ENCODE measurements around the gene ARHGEF28. TPM values are rescaled to one million over a fixed set of nuclear protein-coding genes. Genes with fewer than 3 reads are reported as not detected.

The ARHGEF28 gene
- total and polyA plus RNA-seq, 2 experiments from 2014 or later, result 3.5 to 11.2 TPM

GRCh38 chr5:73940026-73940425, 314.0 kb downstream of the ARHGEF28 start:
- no peaks in the 10 kb centered on the region for H3K9me3 ChIP-seq (ENCODE audit: low read depth)
- no peaks in the 10 kb centered on the region for H3K9me2 ChIP-seq (replicated peaks; ENCODE audit: insufficient read depth)
- H3K36me3 ChIP-seq (replicated peaks; ENCODE audit: insufficient read depth, low read depth), result no peaks in the 10 kb centered on the region
- no peak overlapping the region for H3K4me3 ChIP-seq
- DNase-seq (ENCODE audit: low spot score), result no peak
- no peaks in the 10 kb centered on the region for H3K79me2 ChIP-seq
- no peaks in the 10 kb centered on the region for H3K27me3 ChIP-seq
- H2AFZ ChIP-seq, result no peak overlapping the region
- H3K4me1 ChIP-seq (ENCODE audit: insufficient read depth), result no peaks in the 10 kb centered on the region
- TF ChIP-seq CTCF (IDR thresholded peaks at IDR 0.05; ENCODE audit: poor library complexity), result no peak
- TF ChIP-seq EZH2phosphoT487 (IDR thresholded peaks at IDR 0.05; ENCODE audit: low read depth, severe bottlenecking, unreplicated experiment), result no peak
- no peak for TF ChIP-seq EZH2 (IDR thresholded peaks at IDR 0.05; ENCODE audit: borderline replicate concordance)
- no peak overlapping the region for H3K27ac ChIP-seq
- no peaks in the 10 kb centered on the region for H4K20me1 ChIP-seq (ENCODE audit: insufficient read depth, poor library complexity, severe bottlenecking)
- H3K4me2 ChIP-seq, result no peak overlapping the region

GRCh38 chr5:73940801-73941200, 314.8 kb downstream of the ARHGEF28 start:
- no peak for TF ChIP-seq EZH2phosphoT487 (IDR thresholded peaks at IDR 0.05; ENCODE audit: low read depth, severe bottlenecking, unreplicated experiment)
- no peak for TF ChIP-seq CTCF (IDR thresholded peaks at IDR 0.05; ENCODE audit: poor library complexity)
- H3K36me3 ChIP-seq (replicated peaks; ENCODE audit: insufficient read depth, low read depth), result no peaks in the 10 kb centered on the region
- no peak for DNase-seq (ENCODE audit: low spot score)

GRCh38 chr5:73942783-73943182, 316.8 kb downstream of the ARHGEF28 start:
- Histone ChIP-seq H3K9me3 (ENCODE audit: low read depth) (no peaks in the 10 kb centered on the region), H3K79me2 (no peaks in the 10 kb centered on the region), H3K9me2 (replicated peaks; ENCODE audit: insufficient read depth) (no peaks in the 10 kb centered on the region), H3K27me3 (no peaks in the 10 kb centered on the region), H3K4me2 (no peak overlapping the region), H4K20me1 (ENCODE audit: insufficient read depth, poor library complexity, severe bottlenecking) (no peaks in the 10 kb centered on the region), H3K4me1 (ENCODE audit: insufficient read depth) (no peaks in the 10 kb centered on the region), H3K36me3 (replicated peaks; ENCODE audit: insufficient read depth, low read depth) (no peaks in the 10 kb centered on the region), H3K27ac (no peak overlapping the region), H2AFZ (no peak overlapping the region), H3K4me3 (no peak overlapping the region)
- 100% methylated on average over 1 of the region's 1 CpG for WGBS (ENCODE audit: low lambda C conversion rate, missing lambda C conversion rate)
- no peak for DNase-seq (ENCODE audit: low spot score)
- TF ChIP-seq CTCF (IDR thresholded peaks at IDR 0.05; ENCODE audit: poor library complexity), result no peak
- TF ChIP-seq EZH2 (IDR thresholded peaks at IDR 0.05; ENCODE audit: borderline replicate concordance), result no peak
- TF ChIP-seq EZH2phosphoT487 (IDR thresholded peaks at IDR 0.05; ENCODE audit: low read depth, severe bottlenecking, unreplicated experiment), result no peak

More at GRCh38 chr5:73940801-73941200, 314.8 kb downstream of the ARHGEF28 start:
- H3K27ac ChIP-seq, result no peak overlapping the region
- H3K27me3 ChIP-seq, result no peaks in the 10 kb centered on the region
- no peak overlapping the region for H3K4me2 ChIP-seq
- no peaks in the 10 kb centered on the region for H3K9me2 ChIP-seq (replicated peaks; ENCODE audit: insufficient read depth)
- no peak overlapping the region for H2AFZ ChIP-seq
- H3K9me3 ChIP-seq (ENCODE audit: low read depth), result no peaks in the 10 kb centered on the region
- no peak overlapping the region for H3K4me3 ChIP-seq
- H3K4me1 ChIP-seq (ENCODE audit: insufficient read depth), result no peaks in the 10 kb centered on the region
- WGBS (ENCODE audit: low lambda C conversion rate, missing lambda C conversion rate), result 95% methylated on average over 3 of the region's 3 CpGs
- no peaks in the 10 kb centered on the region for H4K20me1 ChIP-seq (ENCODE audit: insufficient read depth, poor library complexity, severe bottlenecking)
- H3K79me2 ChIP-seq, result no peaks in the 10 kb centered on the region

DNA sequence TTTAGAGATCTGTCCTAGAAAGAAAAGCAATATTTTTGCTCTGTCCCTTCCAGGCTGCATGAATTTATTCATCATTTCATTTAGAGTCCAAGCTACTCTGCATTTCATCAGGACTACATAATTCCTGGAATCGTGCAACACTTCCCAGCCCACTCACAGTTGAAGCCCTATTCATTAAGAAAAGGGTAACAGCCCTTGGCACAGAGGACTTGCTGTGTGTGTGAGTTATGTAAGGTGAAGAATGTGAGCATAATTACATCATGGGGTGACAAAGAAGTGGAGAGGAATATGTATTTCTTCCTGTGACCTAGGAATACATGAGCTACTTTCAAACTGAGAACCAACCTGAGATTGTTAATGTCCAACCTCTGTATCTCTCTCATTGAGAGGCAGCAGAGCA, 317.4 kb downstream of the ARHGEF28 start:
- H3K4me1 ChIP-seq (ENCODE audit: insufficient read depth), result no peaks in the 10 kb centered on the region
- no peak for DNase-seq (ENCODE audit: low spot score)
- WGBS (ENCODE audit: low lambda C conversion rate, missing lambda C conversion rate), result 97% methylated on average over 1 of the region's 1 CpG

More for the DNA sequence above, 317.4 kb downstream of the ARHGEF28 start:
- no peaks in the 10 kb centered on the region for H4K20me1 ChIP-seq (ENCODE audit: insufficient read depth, poor library complexity, severe bottlenecking)
- H3K4me3 ChIP-seq, result no peak overlapping the region
- H2AFZ ChIP-seq, result no peak overlapping the region
- no peaks in the 10 kb centered on the region for H3K27me3 ChIP-seq
- H3K9me3 ChIP-seq (ENCODE audit: low read depth), result no peaks in the 10 kb centered on the region
- no peak overlapping the region for H3K4me2 ChIP-seq
- H3K27ac ChIP-seq, result no peak overlapping the region
- no peaks in the 10 kb centered on the region for H3K79me2 ChIP-seq
- TF ChIP-seq CTCF (IDR thresholded peaks at IDR 0.05; ENCODE audit: poor library complexity) (no peak), EZH2phosphoT487 (IDR thresholded peaks at IDR 0.05; ENCODE audit: low read depth, severe bottlenecking, unreplicated experiment) (no peak), EZH2 (IDR thresholded peaks at IDR 0.05; ENCODE audit: borderline replicate concordance) (no peak)
- H3K9me2 ChIP-seq (replicated peaks; ENCODE audit: insufficient read depth), result no peaks in the 10 kb centered on the region
- H3K36me3 ChIP-seq (replicated peaks; ENCODE audit: insufficient read depth, low read depth), result no peaks in the 10 kb centered on the region
